Suprapubic skin (tissue), 3 donors: ENCODE results near the gene BAHCC1.

ENCODE experiments used
- EP300 ChIP-seq: sonication (generic); formaldehyde crosslinking; IDR thresholded peaks from one replicate; pipeline ENCODE4 v1.6.1; 2017; ENCODE audit warnings: antibody characterized with exemption
- TF ChIP-seq, protein P1 (sequence below), 2 donors: fragments of 200-600 bp in 1 of 2; fragments of 450-650 bp in 1 of 2; sonication (generic) in 1 of 2; IDR thresholded peaks; one replicate each; pipeline ENCODE4 v1.5.1; 2016 to 2019; ENCODE audit warnings: antibody characterized with exemption in 2 of 2, mild to moderate bottlenecking in 1 of 2, moderate library complexity in 1 of 2

DNA sequence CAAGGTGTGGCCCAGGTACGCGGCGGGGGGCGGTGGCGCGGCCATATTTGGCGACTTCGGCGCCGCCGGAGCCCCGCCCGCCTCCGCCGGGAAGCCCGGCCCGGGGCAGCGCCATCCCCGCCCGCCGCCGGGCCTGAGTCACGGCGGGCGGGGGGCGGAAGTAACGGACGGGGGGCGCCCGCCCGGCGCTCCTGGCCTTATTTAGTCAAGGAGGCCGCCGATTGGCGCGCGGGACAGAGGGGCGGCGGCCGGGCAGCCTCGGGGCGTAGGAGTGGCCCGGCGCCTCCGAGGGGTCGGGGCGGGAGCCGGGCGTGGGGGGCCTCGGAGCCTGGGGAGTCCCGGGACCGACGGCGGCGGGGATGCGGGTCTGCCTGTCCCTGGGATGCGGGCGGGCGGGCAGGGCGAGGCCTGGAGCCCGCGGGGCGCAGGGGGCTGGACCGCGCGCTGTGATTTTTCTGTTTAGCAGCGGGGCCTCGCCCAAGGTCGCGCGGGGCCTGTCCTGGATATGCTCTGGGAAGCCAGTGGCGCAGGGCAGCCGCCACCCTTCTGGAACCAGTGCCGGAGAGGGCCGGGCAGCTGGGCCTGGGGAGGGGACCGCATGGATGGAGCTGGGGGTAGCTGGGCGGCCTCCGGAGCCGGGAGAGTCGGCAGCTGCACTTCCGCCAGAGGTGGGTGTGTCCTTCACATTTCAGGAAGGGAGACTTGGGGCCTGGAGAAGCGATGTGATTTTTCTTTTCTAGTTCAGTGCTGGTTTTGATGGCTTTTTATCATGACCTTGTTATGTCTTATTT is 119.7 kb downstream of the BAHCC1 start:
- TF ChIP-seq, protein P1, sequence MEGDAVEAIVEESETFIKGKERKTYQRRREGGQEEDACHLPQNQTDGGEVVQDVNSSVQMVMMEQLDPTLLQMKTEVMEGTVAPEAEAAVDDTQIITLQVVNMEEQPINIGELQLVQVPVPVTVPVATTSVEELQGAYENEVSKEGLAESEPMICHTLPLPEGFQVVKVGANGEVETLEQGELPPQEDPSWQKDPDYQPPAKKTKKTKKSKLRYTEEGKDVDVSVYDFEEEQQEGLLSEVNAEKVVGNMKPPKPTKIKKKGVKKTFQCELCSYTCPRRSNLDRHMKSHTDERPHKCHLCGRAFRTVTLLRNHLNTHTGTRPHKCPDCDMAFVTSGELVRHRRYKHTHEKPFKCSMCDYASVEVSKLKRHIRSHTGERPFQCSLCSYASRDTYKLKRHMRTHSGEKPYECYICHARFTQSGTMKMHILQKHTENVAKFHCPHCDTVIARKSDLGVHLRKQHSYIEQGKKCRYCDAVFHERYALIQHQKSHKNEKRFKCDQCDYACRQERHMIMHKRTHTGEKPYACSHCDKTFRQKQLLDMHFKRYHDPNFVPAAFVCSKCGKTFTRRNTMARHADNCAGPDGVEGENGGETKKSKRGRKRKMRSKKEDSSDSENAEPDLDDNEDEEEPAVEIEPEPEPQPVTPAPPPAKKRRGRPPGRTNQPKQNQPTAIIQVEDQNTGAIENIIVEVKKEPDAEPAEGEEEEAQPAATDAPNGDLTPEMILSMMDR (IDR thresholded peaks at IDR 0.05) = peak in 1 of 2 donors; percentile 4
- TF ChIP-seq EP300 = no peak
